ENCODE data around the gene UNC13A. TPM values are rescaled to one million over a fixed set of nuclear protein-coding genes. Genes with fewer than 3 reads are reported as not detected.

Gene UNC13A
- total RNA-seq, 1 experiment from 2014 or later, result 41.1 TPM

DNA sequence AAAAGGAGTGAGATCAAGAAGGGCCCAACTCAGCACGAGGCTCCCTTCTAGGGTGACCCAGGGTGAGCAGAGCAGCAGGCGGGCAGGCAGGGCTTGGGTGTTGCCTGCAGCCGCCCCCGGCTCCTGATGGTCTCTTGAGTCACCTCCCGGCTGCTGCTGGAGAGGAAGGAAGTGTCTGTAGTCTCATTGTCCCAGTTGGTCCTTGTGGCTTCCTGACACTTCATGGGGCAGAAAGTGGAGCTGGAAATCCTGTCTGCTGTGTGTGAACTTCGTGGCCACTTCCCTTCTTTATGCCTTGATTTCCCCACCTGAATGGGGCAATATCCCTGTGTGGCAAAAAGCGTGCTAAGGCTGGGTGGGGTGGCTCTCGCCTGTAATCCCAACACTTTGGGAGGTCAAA lies 33.7 kb upstream of the UNC13A start:
- Mint-ChIP-seq H3K4me1 (peaks cover 27% of the 10 kb centered on the region), H3K27me3 (ENCODE audit: low read depth) (no peaks in the 10 kb centered on the region), H3K9me3 (no peaks in the 10 kb centered on the region), H3K4me3 (peak overlapping the region; percentile 83; the same call in 1 of the 2 replicates), H3K27ac (no peak overlapping the region), H3K36me3 (peaks cover 18% of the 10 kb centered on the region)
- ChIA-PET POLR2A (no interaction called here), CTCF (interaction anchor here (1.2 to 2.3 kb wide), 2 partner anchors 15 to 45 kb away, joined by 5 to 10 read pairs; no protein-coding TSS in a partner anchor)
- no peak for TF ChIP-seq TP53 (CRISPR knock-in tag; IDR thresholded peaks at IDR 0.05)
- no peak for TF ChIP-seq ZNF138 (CRISPR knock-in tag; conservative IDR thresholded peaks at IDR 0.05)
- TF ChIP-seq, protein P1, sequence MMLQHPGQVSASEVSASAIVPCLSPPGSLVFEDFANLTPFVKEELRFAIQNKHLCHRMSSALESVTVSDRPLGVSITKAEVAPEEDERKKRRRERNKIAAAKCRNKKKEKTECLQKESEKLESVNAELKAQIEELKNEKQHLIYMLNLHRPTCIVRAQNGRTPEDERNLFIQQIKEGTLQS (CRISPR knock-in tag; conservative IDR thresholded peaks at IDR 0.05), result no peak
- no peak for ATAC-seq
- DNase-seq (ENCODE audit: low spot score), result no peak

DNA sequence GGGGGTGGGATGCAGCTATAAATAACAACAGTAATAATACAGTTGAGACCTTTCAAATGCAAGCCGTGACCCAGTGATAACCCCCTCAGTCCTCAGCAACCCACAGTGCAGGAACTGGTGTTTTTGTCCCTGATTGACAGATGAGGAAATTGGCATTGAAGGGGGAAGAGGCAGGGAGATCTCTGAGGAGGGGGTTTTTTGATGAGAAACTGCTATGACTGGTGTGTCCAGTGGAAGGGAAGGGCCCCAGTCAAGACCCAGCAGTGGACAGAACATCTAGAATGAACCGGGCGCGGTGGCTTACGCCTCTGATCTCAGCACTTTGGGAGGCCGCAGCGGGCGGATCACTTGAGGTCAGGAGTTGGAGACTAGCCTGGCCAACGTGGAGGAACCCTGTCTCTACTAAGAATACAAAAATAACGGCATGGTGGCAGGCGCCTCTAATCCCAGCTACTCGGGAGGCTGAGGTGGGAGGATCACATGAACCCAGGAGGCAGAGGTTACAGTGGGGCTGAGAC lies 33.0 kb upstream of the UNC13A start:
- no peak for ATAC-seq
- peaks cover 27% of the 10 kb centered on the region for H3K4me1 Mint-ChIP-seq
- H3K4me3 Mint-ChIP-seq, result peak overlapping the region; percentile 83
- no peaks in the 10 kb centered on the region for H3K9me3 Mint-ChIP-seq
- ChIA-PET CTCF (interaction anchor here (2.1 to 3.3 kb wide), 3 partner anchors 33 to 45 kb away, joined by 7 to 17 read pairs (median 10); no protein-coding TSS in a partner anchor), POLR2A (no interaction called here)
- no peak overlapping the region for H3K27ac Mint-ChIP-seq
- peaks cover 18% of the 10 kb centered on the region for H3K36me3 Mint-ChIP-seq
- DNase-seq (ENCODE audit: low spot score), result no peak
- no peaks in the 10 kb centered on the region for H3K27me3 Mint-ChIP-seq (ENCODE audit: low read depth)
- TF ChIP-seq TP53 (CRISPR knock-in tag; IDR thresholded peaks at IDR 0.05) (no peak), RELA (CRISPR knock-in tag; IDR thresholded peaks at IDR 0.05; ENCODE audit: borderline replicate concordance) (no peak), JAZF1 (CRISPR knock-in tag; IDR thresholded peaks at IDR 0.05) (no peak)
- TF ChIP-seq, protein P1 (CRISPR knock-in tag; conservative IDR thresholded peaks at IDR 0.05), result no peak
- TF ChIP-seq, protein P2, sequence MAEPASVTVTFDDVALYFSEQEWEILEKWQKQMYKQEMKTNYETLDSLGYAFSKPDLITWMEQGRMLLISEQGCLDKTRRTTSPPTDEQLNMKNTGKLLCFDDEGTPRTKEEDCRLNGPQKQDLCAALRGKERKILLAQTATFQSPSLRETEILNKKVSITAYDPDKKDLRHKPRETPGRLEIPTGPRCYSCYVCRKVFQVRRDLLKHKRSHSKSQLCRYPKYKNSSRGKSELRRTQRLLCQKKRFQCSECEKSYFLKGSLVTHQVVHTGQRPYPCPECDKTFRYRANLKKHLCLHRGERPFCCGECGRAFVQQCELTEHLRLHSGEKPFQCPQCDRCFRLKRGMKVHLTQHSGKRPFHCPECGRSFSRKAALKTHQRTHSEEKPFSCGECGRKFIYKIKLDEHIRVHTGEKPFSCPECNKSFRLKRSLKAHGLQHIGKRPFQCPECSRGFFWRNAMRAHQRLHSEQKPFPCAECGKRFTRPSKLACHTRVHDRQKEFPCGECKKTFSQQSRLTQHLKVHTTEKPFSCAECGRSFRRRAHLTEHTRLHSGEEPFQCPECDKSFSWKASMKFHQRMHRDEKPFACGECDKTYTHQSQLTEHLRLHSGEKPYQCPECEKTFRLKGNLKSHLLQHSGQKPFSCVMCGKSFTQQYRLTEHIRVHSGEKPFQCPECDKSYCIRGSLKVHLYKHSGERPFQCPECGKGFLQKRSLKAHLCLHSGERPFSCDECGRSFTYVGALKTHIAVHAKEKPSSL (CRISPR knock-in tag; conservative IDR thresholded peaks at IDR 0.05), result no peak
- TF ChIP-seq, protein P3, sequence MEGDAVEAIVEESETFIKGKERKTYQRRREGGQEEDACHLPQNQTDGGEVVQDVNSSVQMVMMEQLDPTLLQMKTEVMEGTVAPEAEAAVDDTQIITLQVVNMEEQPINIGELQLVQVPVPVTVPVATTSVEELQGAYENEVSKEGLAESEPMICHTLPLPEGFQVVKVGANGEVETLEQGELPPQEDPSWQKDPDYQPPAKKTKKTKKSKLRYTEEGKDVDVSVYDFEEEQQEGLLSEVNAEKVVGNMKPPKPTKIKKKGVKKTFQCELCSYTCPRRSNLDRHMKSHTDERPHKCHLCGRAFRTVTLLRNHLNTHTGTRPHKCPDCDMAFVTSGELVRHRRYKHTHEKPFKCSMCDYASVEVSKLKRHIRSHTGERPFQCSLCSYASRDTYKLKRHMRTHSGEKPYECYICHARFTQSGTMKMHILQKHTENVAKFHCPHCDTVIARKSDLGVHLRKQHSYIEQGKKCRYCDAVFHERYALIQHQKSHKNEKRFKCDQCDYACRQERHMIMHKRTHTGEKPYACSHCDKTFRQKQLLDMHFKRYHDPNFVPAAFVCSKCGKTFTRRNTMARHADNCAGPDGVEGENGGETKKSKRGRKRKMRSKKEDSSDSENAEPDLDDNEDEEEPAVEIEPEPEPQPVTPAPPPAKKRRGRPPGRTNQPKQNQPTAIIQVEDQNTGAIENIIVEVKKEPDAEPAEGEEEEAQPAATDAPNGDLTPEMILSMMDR (IDR thresholded peaks at IDR 0.05), result no peak

DNA sequence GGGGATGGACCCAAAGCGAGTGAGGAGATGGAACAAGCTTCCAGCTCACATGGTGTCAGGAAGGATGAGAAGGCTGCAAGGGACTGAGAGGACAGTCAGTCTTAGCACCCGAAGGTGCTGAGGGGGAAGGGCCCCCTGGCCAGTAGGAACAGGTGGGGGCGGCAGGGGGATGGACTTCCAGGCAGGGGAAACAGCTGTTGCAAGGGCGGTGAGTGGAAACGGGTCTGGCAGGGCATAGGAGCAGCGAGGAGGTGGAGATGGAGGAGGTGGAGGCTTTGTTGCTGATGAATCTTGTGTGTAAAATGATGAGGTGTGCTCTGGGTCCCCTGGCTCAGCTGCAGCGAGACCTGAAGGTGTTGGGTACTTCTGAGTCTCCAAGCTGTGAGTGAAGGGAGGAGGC lies 32.3 kb upstream of the UNC13A start:
- ChIA-PET CTCF (interaction anchor here (0.5 to 3.3 kb wide), 5 partner anchors 13 to 295 kb away, joined by 3 to 17 read pairs (median 6); no protein-coding TSS in a partner anchor), POLR2A (no interaction called here)
- TF ChIP-seq, protein P4, sequence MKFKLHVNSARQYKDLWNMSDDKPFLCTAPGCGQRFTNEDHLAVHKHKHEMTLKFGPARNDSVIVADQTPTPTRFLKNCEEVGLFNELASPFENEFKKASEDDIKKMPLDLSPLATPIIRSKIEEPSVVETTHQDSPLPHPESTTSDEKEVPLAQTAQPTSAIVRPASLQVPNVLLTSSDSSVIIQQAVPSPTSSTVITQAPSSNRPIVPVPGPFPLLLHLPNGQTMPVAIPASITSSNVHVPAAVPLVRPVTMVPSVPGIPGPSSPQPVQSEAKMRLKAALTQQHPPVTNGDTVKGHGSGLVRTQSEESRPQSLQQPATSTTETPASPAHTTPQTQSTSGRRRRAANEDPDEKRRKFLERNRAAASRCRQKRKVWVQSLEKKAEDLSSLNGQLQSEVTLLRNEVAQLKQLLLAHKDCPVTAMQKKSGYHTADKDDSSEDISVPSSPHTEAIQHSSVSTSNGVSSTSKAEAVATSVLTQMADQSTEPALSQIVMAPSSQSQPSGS (CRISPR knock-in tag; IDR thresholded peaks at IDR 0.05; ENCODE audit: borderline replicate concordance, low read depth), result no peak
- TF ChIP-seq, protein P5, sequence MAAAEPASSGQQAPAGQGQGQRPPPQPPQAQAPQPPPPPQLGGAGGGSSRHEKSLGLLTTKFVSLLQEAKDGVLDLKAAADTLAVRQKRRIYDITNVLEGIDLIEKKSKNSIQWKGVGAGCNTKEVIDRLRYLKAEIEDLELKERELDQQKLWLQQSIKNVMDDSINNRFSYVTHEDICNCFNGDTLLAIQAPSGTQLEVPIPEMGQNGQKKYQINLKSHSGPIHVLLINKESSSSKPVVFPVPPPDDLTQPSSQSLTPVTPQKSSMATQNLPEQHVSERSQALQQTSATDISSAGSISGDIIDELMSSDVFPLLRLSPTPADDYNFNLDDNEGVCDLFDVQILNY (CRISPR knock-in tag; IDR thresholded peaks at IDR 0.05), result no peak
- TF ChIP-seq JAZF1 (CRISPR knock-in tag; IDR thresholded peaks at IDR 0.05), result no peak
- TF ChIP-seq ZNF423 (CRISPR knock-in tag; IDR thresholded peaks at IDR 0.05), result peak; percentile 63; the same call in 1 of the 2 replicates
- TF ChIP-seq, protein P6, sequence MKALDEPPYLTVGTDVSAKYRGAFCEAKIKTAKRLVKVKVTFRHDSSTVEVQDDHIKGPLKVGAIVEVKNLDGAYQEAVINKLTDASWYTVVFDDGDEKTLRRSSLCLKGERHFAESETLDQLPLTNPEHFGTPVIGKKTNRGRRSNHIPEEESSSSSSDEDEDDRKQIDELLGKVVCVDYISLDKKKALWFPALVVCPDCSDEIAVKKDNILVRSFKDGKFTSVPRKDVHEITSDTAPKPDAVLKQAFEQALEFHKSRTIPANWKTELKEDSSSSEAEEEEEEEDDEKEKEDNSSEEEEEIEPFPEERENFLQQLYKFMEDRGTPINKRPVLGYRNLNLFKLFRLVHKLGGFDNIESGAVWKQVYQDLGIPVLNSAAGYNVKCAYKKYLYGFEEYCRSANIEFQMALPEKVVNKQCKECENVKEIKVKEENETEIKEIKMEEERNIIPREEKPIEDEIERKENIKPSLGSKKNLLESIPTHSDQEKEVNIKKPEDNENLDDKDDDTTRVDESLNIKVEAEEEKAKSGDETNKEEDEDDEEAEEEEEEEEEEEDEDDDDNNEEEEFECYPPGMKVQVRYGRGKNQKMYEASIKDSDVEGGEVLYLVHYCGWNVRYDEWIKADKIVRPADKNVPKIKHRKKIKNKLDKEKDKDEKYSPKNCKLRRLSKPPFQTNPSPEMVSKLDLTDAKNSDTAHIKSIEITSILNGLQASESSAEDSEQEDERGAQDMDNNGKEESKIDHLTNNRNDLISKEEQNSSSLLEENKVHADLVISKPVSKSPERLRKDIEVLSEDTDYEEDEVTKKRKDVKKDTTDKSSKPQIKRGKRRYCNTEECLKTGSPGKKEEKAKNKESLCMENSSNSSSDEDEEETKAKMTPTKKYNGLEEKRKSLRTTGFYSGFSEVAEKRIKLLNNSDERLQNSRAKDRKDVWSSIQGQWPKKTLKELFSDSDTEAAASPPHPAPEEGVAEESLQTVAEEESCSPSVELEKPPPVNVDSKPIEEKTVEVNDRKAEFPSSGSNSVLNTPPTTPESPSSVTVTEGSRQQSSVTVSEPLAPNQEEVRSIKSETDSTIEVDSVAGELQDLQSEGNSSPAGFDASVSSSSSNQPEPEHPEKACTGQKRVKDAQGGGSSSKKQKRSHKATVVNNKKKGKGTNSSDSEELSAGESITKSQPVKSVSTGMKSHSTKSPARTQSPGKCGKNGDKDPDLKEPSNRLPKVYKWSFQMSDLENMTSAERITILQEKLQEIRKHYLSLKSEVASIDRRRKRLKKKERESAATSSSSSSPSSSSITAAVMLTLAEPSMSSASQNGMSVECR (CRISPR knock-in tag; IDR thresholded peaks at IDR 0.05; ENCODE audit: borderline replicate concordance), result no peak
- no peak for TF ChIP-seq ZNF121 (CRISPR knock-in tag; IDR thresholded peaks at IDR 0.05)
- no peak for TF ChIP-seq OVOL2 (CRISPR knock-in tag; IDR thresholded peaks at IDR 0.05; ENCODE audit: borderline replicate concordance)
- Mint-ChIP-seq H3K27me3 (ENCODE audit: low read depth) (no peaks in the 10 kb centered on the region), H3K9me3 (no peaks in the 10 kb centered on the region), H3K36me3 (peaks cover 17% of the 10 kb centered on the region), H3K4me1 (peaks cover 27% of the 10 kb centered on the region), H3K27ac (peak overlapping the region; percentile 90), H3K4me3 (peak overlapping the region; percentile 83)
- DNase-seq (ENCODE audit: low spot score) (no peak), ATAC-seq (no peak)

Data from WTC11 (cell line).